Measurements from ENCODE around the gene SLC22A5.

SLC22A5 gene

GRCh38 chr5:132368186-132368585 lies 1.3 kb upstream of the SLC22A5 start:
- no peak for DNase-seq

DNA sequence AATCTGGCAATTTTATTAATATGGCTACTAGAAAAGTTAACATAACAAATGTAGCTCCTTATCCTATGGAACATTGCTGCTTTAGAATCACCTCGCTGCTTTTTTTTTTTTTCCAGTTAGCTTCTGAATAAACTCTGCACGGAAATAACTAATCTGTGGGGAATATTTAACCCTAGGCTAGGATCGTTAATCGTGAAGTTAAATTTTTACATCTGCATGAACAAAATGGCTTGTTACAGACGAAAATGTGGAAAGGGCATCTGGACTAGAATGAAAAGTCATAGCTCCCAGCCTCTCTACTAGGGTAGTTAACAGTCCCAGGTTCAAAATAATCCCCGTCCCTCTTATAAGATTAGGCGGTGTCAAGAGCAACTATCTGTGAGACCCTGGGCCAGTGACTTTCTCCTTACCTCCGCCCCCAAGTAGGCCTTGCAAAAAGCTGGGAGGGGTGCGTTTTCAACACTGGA lies 470 bp upstream of the SLC22A5 start:
- no peak for DNase-seq

GRCh38 chr5:132370181-132370970 lies 866 bp downstream of the SLC22A5 start:
- no peak for DNase-seq

GRCh38 chr5:132370971-132371602 lies 1.6 kb downstream of the SLC22A5 start:
- peak in 2 of 14 donors; percentile 13 to 41 for DNase-seq

DNA sequence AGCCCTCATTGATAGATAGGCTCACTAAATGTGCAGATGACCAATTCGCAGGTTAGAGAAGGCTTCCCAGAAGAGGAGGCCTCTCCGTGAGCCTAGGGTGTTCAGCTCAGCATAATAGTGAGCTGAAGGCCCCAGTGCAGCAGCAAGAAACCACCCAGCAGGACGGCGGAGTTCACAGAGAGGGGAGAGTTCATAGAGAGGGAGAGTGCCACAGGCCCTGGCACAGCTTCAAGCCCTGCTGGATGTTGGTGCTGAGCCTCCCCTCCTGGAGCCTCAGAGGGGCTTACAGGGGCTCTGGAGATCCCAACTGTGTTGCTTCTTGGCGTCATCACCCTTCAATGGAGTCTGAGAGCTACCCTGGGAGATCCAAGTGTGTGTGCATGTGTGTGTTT lies 2.1 kb downstream of the SLC22A5 start:
- no peak for DNase-seq

DNA sequence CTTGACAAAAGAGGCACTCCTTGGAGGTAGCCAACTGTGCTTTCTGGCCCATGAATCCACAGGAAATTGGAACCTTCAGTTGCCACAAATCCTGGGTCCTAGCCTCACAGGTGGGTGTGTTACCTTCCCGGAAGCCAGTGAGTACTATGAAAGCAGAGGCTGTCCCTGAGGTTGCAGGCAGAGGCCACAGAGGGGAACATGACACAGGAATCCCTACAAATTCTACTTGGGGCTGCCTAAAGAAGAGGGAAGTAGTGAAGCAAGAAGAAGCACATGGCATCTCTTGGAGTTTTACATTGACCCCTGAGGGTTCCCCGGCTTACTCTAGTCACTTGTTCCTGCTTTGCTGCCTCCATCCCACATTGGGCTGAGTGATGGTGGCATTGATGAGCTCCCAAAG lies 2.6 kb downstream of the SLC22A5 start:
- no peak for DNase-seq

DNA sequence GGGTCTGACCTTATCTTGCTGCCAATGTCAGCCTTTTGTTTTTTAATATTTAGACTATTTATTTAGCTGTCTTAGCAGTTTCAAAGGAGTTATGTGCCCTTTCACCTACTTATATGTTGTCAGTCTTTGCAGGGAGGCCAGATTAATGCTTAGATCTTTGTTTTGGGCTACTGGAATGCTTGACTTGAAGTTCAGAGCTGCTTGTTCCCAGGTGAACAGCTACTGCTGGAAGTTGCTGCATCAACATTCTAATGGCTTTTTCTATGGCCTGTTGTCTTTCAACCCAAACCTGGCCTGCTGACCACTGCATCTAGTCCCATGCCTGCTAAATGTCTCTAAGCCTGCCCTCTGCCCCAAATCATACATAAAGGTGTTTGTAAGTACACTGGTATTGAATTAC lies 3.0 kb downstream of the SLC22A5 start:
- DNase-seq: no peak

- peak in 1 of 14 donors; percentile 59 for DNase-seq
Observed at GRCh38 chr5:132375957-132376356, 6.4 kb downstream of the SLC22A5 start.

GRCh38 chr5:132376694-132377641 lies 7.5 kb downstream of the SLC22A5 start:
- DNase-seq: peak in 11 of 14 donors; percentile 33 to 92 (median 68)

GRCh38 chr5:132377738-132378137 lies 8.2 kb downstream of the SLC22A5 start:
- peak in 1 of 14 donors; percentile 57 for DNase-seq

DNA sequence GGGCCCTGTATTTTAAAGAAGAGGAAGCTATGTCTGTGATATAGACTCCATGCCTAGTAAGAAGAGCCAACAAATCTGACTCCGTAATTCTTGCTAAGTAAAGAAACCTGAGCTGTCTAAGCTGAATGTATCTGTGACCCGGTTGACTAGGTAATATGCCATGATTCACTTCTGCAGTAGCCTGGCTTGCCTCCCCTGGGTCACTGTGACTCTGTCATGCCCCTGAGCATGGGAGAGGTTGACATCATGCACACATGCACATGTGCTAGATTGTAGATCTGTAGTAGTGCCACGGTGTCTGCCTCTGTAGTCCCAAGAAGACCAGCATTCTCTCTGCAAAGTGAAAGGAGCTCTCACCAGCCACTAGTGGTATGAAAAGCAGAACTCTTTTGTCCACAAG lies 9.1 kb downstream of the SLC22A5 start:
- DNase-seq: no peak

GRCh38 chr5:132380047-132380446 lies 10.5 kb downstream of the SLC22A5 start:
- DNase-seq: no peak

DNA sequence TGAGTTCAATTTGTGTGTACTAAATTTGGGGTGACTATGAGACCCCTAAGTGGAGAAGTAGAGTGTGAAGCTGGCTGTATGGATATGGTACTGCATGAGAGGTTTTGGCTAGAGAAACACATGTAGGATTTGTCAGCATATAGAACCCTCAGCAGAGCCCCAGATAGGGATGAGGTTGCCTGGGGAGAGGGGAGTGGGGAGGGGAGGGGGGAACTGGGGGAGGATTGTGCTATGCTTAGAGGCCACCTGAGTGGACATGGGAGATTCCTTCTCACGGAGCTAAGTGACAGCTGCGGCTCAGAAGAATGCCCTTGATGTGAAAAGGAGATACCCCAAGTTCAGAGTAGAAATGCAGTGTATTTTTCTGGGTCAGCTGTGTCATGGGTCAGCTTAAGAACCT lies 11.2 kb downstream of the SLC22A5 start:
- no peak for DNase-seq

GRCh38 chr5:132381614-132382013 lies 12.1 kb downstream of the SLC22A5 start:
- no peak for DNase-seq

- DNase-seq: no peak
Observed at GRCh38 chr5:132383261-132383660, 13.8 kb downstream of the SLC22A5 start.

GRCh38 chr5:132383984-132384383 lies 14.5 kb downstream of the SLC22A5 start:
- DNase-seq: no peak

DNA sequence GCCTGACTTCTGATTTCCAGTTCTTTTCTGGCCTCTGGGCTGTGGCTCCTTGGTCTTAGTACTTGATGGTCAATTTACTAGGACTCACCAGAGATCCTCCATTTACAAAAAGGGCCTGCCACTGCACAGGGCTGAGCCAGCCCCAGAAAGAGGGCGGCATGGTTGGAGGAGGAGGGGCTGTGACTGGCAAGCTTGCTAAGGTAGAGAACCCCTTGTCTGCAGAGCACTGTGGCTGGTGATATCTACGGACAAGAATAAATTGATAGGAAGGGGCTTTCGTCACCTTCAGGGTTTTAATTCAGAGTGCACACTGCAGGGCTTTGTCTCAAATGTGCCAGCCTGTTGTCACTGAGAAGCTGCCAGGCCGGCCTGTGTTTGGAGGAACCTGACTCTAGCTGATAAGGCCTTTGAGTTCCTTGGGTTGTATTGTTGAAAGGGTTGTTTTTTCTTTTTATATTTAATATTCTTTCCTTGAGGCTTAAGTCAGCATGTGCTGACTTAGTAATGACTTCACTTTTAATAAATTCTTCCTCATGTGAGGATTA lies 15.1 kb downstream of the SLC22A5 start:
- DNase-seq: no peak

DNA sequence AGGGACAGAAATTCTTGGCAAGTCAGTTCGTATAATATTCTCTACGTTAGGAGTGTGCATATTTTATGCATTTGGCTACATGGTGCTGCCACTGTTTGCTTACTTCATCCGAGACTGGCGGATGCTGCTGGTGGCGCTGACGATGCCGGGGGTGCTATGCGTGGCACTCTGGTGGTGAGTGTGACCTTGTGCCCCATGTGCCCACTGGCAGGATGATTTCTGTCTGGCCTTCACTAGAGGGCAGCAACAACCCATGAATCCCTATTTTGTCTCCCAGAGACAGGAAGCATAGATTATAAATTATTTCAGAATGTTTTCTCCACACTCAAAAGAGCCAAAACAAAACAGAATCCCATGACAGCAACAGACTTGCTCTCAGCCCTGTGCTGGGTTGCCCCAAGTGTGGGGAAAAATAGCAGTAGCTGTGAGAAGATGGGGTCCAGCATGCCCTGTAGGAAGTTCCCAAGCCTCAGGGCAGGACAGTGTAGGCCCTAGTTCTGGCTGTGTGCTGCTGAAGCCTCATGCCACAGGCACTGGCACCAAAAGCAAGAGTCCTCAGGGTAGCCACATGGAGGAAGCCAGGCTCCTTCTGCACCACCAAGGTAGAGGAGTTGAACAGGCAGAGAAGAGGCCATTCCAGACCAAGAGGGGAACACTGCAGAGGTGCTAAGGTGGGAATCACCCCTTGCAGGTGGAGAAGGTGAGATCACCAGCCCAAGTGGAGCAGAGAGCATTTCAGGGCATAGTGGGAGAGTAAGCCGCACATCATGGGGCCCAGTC lies 16.0 kb downstream of the SLC22A5 start:
- DNase-seq: peak in 8 of 14 donors; percentile 23 to 63 (median 44)

GRCh38 chr5:132386644-132387286 lies 17.3 kb downstream of the SLC22A5 start:
- peak in 11 of 14 donors; percentile 25 to 61 (median 46) for DNase-seq

- peak in 3 of 14 donors; percentile 27 to 52 (median 34) for DNase-seq
Observed at GRCh38 chr5:132387640-132388117, 18.2 kb downstream of the SLC22A5 start.
